CD4-positive, alpha-beta T cell (primary cell): Measurements from ENCODE around the gene SIGLEC6. TPM values are rescaled to one million over a fixed set of nuclear protein-coding genes. Genes with fewer than 3 reads are reported as not detected.

Experiments
- ATAC-seq: fragments of 200-7000 bp; cut with Tn5 transposase; one replicate; pipeline ENCODE4 v1.10.0; 2022; ENCODE audit warnings: mild to moderate bottlenecking; ENCODE audit not compliant: poor library complexity
- CTCF ChIA-PET: fragments of 350-600 bp; sonication (Branson Sonifier 250); formaldehyde crosslinking; loops from one replicate; lab custom pipeline; 2021; ENCODE audit warnings: antibody characterized with exemption, inconsistent platforms; lab: Charles Lee
- POLR2A ChIA-PET: fragments of 350-600 bp; sonication (Branson Sonifier 250); formaldehyde crosslinking; loops from one replicate; lab custom pipeline; 2021; ENCODE audit warnings: antibody characterized with exemption, inconsistent platforms; lab: Charles Lee
- DNase-seq, 14 experiments: peaks; one replicate each; pipeline ENCODE4 v3.0.0-alpha.2; 2013 to 2020; ENCODE audit warnings: mixed read lengths in 2 of 14
- H3K27ac ChIP-seq, 2 donors: one replicate each; pipeline versions ENCODE4 v1.5.1 to v1.7.0; 2013; ENCODE audit warnings: low read length in 2 of 2, low read depth in 1 of 2, mild to moderate bottlenecking in 1 of 2
- H3K27me3 ChIP-seq, 2 experiments: 1 replicate in 1 of 2; 2 replicates in 1 of 2; pipeline versions ENCODE4 v1.6.1 to v1.7.0; 2013; ENCODE audit warnings: low read length in 2 of 2, control low read depth in 1 of 2, mild to moderate bottlenecking in 1 of 2, moderate library complexity in 1 of 2; ENCODE audit not compliant: insufficient read depth in 2 of 2, control insufficient read depth in 1 of 2
- H3K36me3 ChIP-seq: one replicate; pipeline ENCODE4 v1.6.1; 2013; ENCODE audit warnings: low read length, control low read depth; ENCODE audit not compliant: insufficient read depth
- H3K4me1 ChIP-seq: one replicate; pipeline ENCODE4 v1.6.1; 2013; ENCODE audit warnings: low read length, control low read depth; ENCODE audit not compliant: insufficient read depth
- H3K4me3 ChIP-seq: one replicate; pipeline ENCODE4 v1.5.1; 2013; ENCODE audit warnings: mild to moderate bottlenecking, low read length, moderate library complexity
- H3K9me3 ChIP-seq, 2 experiments: 1 replicate in 1 of 2; 2 replicates in 1 of 2; pipeline versions ENCODE4 v1.6.1 to v1.7.0; 2013; ENCODE audit warnings: low read length in 2 of 2, mild to moderate bottlenecking in 2 of 2, control low read depth in 1 of 2, moderate library complexity in 1 of 2; ENCODE audit not compliant: control insufficient read depth in 1 of 2, insufficient read depth in 1 of 2
- H3K27ac Mint-ChIP-seq: one replicate; pipeline ENCODE4 v1.8.0; 2020; ENCODE audit warnings: mixed read lengths
- H3K27me3 Mint-ChIP-seq: one replicate; pipeline ENCODE4 v1.8.0; 2021; ENCODE audit warnings: mixed read lengths
- H3K36me3 Mint-ChIP-seq: one replicate; pipeline ENCODE4 v1.8.0; 2021; ENCODE audit warnings: low read depth, mixed read lengths
- H3K4me1 Mint-ChIP-seq: one replicate; pipeline ENCODE4 v1.8.0; 2021; ENCODE audit warnings: low read depth, mixed read lengths
- H3K4me3 Mint-ChIP-seq: one replicate; pipeline ENCODE4 v1.8.0; 2020; ENCODE audit warnings: mild to moderate bottlenecking, mixed read lengths
- H3K9me3 Mint-ChIP-seq: one replicate; pipeline ENCODE4 v1.8.0; 2020; ENCODE audit warnings: mixed read lengths
- CTCF ChIP-seq: fragments of 200-600 bp; IDR thresholded peaks from one replicate; pipeline ENCODE4 v1.8.0; 2022; ENCODE audit warnings: antibody characterized with exemption, mild to moderate bottlenecking
- intact Hi-C, 2 experiments: fragments of 100-400 bp; cut with DNase I in 1 of 2; cut with micrococcal nuclease in 1 of 2; formaldehyde crosslinking; loops; one replicate each; pipeline versions ENCODE4 v1.15.1 to v1.9.0; 2023 to 2025; cut with DNase I, micrococcal nuclease
- total RNA-seq, 174 experiments: library from RNA in 2 of 174; stranded (reverse) in 2 of 174; gene quantifications; one replicate each; pipeline ENCODE4 v1.2.3 and lab custom pipeline; 2021 to 2026

The SIGLEC6 gene
- total RNA-seq, 2 experiments from 2014 or later, result 0.14 to 0.36 TPM

GRCh38 chr19:51468545-51468920 lies 62.9 kb downstream of the SIGLEC6 start:
- Histone ChIP-seq H3K27me3 (peaks cover 0 to 9% of the 10 kb centered on the region in 2 experiments), H3K4me1 (peaks cover 6% of the 10 kb centered on the region), H3K9me3 (no peaks in the 10 kb centered on the region), H3K36me3 (no peaks in the 10 kb centered on the region), H3K4me3 (no peak overlapping the region), H3K27ac (no peak overlapping the region)
- Mint-ChIP-seq H3K27me3 (peaks cover 21% of the 10 kb centered on the region), H3K27ac (no peak overlapping the region), H3K36me3 (no peaks in the 10 kb centered on the region), H3K9me3 (no peaks in the 10 kb centered on the region), H3K4me3 (no peak overlapping the region), H3K4me1 (no peaks in the 10 kb centered on the region)
- ChIA-PET POLR2A (no interaction called here), CTCF (no interaction called here)
- no peak for TF ChIP-seq CTCF
- no peak for ATAC-seq
- intact Hi-C loops, result no loop called here
- DNase-seq, result no peak

GRCh38 chr19:51467864-51468544 lies 63.5 kb downstream of the SIGLEC6 start:
- peaks cover 23% of the 10 kb centered on the region for H3K27me3 Mint-ChIP-seq

More at GRCh38 chr19:51467864-51468544, 63.5 kb downstream of the SIGLEC6 start:
- H3K4me1 ChIP-seq, result peaks cover 6% of the 10 kb centered on the region
- Mint-ChIP-seq H3K4me3 (no peak overlapping the region), H3K27ac (no peak overlapping the region), H3K9me3 (no peaks in the 10 kb centered on the region), H3K36me3 (no peaks in the 10 kb centered on the region), H3K4me1 (no peaks in the 10 kb centered on the region)
- no peaks in the 10 kb centered on the region for H3K9me3 ChIP-seq
- H3K4me3 ChIP-seq, result no peak overlapping the region
- H3K27ac ChIP-seq, result no peak overlapping the region
- ChIA-PET CTCF (no interaction called here), POLR2A (no interaction called here)
- no peaks in the 10 kb centered on the region for H3K36me3 ChIP-seq
- intact Hi-C loops, result no loop called here
- TF ChIP-seq CTCF, result no peak
- ATAC-seq (no peak), DNase-seq (no peak)
- H3K27me3 ChIP-seq, result peaks cover under 1 to 6% of the 10 kb centered on the region in 2 experiments

Other genes starting within 250 kb of the SIGLEC6 start
- not detected for gene IGLON5, start 220.0 kb downstream of the SIGLEC6 start, total RNA-seq
- gene VSIG10L, start 189.5 kb downstream of the SIGLEC6 start, total RNA-seq, result under 1 TPM; 0.11 to 0.14 TPM
- 10 to 100 TPM; 29.7 to 30.1 TPM for gene ETFB, start 165.3 kb downstream of the SIGLEC6 start, total RNA-seq
- under 1 TPM; 0.60 to 0.84 TPM for gene CLDND2, start 162.7 kb downstream of the SIGLEC6 start, total RNA-seq
- 1 to 10 TPM; 6.2 to 7.2 TPM for gene NKG7, start 159.0 kb downstream of the SIGLEC6 start, total RNA-seq
- not detected for gene LIM2, start 143.7 kb downstream of the SIGLEC6 start, total RNA-seq
- not detected for gene C19orf84, start 141.1 kb downstream of the SIGLEC6 start, total RNA-seq
- under 1 TPM; 0.39 to 0.58 TPM for gene SIGLEC10, start 114.0 kb downstream of the SIGLEC6 start, total RNA-seq
- gene SIGLEC8, start 73.2 kb downstream of the SIGLEC6 start, total RNA-seq, result not detected
- not detected for gene CEACAM18, start 53.1 kb downstream of the SIGLEC6 start, total RNA-seq
- not detected for gene SIGLEC12, start 29.9 kb downstream of the SIGLEC6 start, total RNA-seq
- 1 to 10 TPM; 1.1 to 1.9 TPM for gene ZNF175, start 39.6 kb upstream of the SIGLEC6 start, total RNA-seq
- not detected for gene SIGLEC5, start 98.7 kb upstream of the SIGLEC6 start, total RNA-seq
- 1 to 10 TPM in 1 of 2 experiments, under 1 TPM in 1; 0.87 to 1.3 TPM for gene SIGLEC14, start 115.2 kb upstream of the SIGLEC6 start, total RNA-seq
- gene SPACA6, start 161.7 kb upstream of the SIGLEC6 start, total RNA-seq, result 1 to 10 TPM; 2.8 to 3.6 TPM
- not detected for gene HAS1, start 192.3 kb upstream of the SIGLEC6 start, total RNA-seq
- 1 to 10 TPM; 1.2 to 1.9 TPM for gene FPR1, start 220.2 kb upstream of the SIGLEC6 start, total RNA-seq
- not detected for gene FPR2, start 229.5 kb upstream of the SIGLEC6 start, total RNA-seq